Gastroesophageal sphincter (tissue), 3 donors: ENCODE results near the gene FMOD.

Experiments used
- CTCF ChIP-seq, 4 experiments: fragments of 200-600 bp in 2 of 4; fragments of 450-650 bp in 2 of 4; sonication (generic) in 1 of 4; IDR thresholded peaks; one replicate each; pipeline ENCODE4 v1.5.1; 2017 to 2019; ENCODE audit warnings: antibody characterized with exemption in 4 of 4, mild to moderate bottlenecking in 2 of 4, moderate library complexity in 2 of 4
- EP300 ChIP-seq: sonication (generic); formaldehyde crosslinking; IDR thresholded peaks from one replicate; pipeline ENCODE4 v1.6.1; 2017; ENCODE audit warnings: antibody characterized with exemption, mild to moderate bottlenecking
- POLR2A ChIP-seq, 2 donors: fragments of 450-650 bp; IDR thresholded peaks; one replicate each; pipeline ENCODE4 v1.6.1; 2017; ENCODE audit warnings: antibody characterized with exemption in 2 of 2, mild to moderate bottlenecking in 2 of 2, moderate library complexity in 1 of 2
- POLR2AphosphoS5 ChIP-seq: sonication (generic); formaldehyde crosslinking; IDR thresholded peaks from one replicate; pipeline ENCODE4 v1.6.1; 2017; ENCODE audit warnings: antibody characterized with exemption

DNA sequence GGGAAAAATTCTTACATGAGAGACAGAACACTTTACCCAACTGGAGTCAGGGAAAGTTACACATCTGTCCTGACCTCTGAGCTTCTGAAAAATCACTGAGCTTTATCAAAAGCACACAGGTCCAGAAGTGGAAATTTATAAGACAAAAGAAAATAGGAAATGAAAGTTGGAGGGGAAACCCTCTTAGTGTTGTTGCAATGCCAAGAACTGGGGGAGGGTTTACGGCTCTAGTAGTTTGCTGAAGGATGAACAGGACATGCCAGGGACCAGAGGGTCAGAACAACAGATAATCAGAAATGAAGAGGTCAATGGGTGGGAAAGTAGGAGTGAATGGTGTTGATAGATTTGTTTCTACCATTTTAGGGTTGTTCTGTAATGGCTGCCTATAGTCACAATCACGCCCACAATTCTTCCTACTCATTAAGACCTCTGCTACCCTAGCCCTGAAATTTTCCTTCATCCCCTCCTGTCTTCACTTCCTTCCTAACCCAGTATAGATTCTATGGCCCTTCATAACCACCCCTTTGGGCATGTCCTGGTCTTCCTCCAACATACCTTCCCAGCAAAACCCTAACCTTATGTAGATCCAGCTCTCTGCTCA lies 30.3 kb upstream of the FMOD start:
- no peak for TF ChIP-seq CTCF (IDR thresholded peaks at IDR 0.05)
- no peak for TF ChIP-seq EP300
- TF ChIP-seq POLR2A (IDR thresholded peaks at IDR 0.05) = no peak
- no peak for TF ChIP-seq POLR2AphosphoS5
